GM18868 (cell line): ENCODE results near the gene TRIM14.
"Not testable (repeated sequence)": the region's sequence is repeated elsewhere in the genome, so short reads cannot be mapped to it uniquely, and the experiment has no call there.

Experiments used
- ATAC-seq: cut with Tn5 transposase; IDR thresholded peaks from one replicate; pipeline ENCODE4 v1.9.1; 2021; ENCODE audit warnings: mild to moderate bottlenecking, moderate library complexity; ENCODE audit not compliant: unreplicated experiment

Gene TRIM14

DNA sequence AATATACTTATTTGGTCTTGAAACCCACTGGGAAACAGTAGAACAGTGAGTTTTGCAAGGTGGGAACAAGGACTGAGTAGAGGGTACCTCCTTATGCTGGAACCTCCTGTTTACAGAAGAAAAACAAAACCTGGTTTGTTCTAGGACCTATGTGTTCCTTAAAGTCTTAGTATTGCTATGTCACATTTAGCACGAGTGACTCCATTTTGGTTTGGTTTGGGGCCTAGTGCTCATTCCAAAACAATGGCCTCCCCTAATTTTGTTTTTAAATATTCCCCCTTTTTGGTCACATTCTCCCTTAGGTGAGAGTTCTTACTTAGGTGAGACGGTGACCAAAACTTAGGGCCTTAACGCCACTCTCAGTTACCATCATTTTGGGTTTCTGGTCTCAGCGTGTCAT, 68.7 kb downstream of the TRIM14 start:
- ATAC-seq = no peak

GRCh38 chr9:98049288-98050072, 69.5 kb downstream of the TRIM14 start:
- no peak for ATAC-seq

DNA sequence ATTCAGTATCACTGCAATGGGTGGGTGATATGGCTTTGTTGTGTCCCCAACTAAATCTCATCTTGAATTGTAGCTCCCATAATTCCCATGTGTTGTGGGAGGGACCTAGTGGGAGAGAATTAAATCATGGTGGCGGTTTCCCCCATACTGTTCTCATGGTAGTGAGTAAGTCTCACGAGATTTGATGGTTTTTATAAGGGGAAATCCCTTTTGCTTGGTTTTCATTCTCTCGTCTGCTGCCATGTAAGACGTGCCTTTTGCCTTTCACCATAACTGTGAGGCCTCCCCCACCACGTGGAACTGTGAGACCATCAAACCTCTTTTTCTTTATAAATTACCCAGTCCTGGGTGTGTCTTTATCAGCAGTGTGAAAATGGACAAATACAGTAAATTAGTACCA, 72.0 kb downstream of the TRIM14 start:
- ATAC-seq = no peak

DNA sequence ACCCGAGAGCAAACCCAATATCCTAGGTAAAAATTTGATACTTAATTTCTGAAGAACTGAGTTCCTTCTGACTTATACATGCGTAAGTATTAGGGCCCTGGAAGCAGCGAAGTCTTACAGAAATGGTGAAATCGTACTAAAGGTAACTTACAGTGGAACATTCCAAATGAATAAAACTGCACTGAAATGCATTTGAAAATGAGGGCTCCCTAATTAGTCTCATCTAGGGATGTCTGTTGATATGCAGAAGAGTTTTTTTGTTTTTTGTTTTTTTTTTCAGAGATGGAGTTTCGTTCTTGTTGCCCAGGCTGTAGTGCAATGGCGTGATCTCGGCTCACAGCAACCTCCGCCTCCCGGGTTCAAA, 72.9 kb downstream of the TRIM14 start:
- no peak for ATAC-seq

DNA sequence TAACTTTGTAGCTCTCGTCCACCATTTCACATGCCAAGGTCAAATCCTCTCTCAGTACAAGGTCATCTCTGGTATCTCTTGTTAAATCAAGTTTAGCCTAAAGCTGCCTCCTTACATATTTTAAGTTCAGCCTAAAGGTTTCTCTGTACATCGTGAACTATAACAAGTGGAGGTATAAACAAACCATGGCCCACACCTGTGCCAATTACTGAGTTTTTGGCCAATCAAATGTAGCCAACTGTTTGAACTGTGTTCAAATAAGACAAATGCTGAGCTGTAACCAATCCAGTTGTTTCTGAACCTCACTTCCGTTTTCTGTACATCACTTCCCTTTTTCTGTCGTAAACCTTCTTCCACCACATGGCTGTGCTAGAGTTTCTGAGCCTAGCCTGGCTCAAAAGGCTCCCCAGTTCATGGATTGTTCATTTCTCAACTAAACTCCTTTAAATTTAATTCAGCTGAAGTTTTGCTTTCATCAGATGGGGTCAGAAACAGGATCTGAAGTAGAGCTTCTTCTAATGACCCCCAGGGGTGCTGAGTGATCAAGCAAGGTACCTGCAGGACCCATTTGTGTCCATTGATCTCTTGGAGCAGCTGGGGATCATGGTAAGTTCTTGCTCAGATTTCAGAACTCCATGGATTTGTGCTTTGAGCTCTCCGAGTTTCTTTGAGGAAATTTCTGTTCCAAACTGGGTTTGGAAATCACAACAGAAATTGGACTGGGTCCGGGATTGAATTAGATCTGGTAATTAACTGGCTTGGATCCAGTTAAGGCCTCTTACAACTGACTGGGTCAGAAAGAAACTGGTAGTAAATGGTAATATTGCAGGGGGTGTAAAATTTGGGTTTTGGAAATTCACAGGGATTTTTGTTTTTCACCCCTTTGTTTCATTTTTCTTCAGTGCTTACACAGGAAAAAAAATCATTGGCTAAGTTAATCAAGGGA, 73.5 kb downstream of the TRIM14 start:
- ATAC-seq = peak; percentile 90

DNA sequence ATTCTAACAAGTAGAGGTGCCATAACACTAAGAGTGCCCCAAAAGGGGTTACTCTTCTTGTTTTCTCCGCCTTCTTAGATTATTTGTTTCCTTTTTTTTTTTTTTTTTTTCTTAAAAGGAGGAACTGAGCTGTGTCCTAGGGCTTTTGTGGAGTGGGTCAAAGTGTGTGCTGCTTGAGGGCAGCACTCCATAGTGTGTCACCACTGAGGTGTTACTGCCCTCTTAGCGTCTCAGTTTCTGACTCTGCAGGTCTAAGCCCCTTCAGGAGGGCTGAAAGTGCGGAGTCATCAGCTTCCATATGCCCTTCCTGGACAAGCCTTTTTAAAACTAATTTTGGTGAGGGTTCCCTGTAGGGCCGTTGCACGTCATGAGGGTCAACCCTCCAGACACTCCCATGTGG, 75.1 kb downstream of the TRIM14 start:
- ATAC-seq = no peak

- ATAC-seq = no peak
Observed at GRCh38 chr9:98040212-98040611, 78.8 kb downstream of the TRIM14 start.

DNA sequence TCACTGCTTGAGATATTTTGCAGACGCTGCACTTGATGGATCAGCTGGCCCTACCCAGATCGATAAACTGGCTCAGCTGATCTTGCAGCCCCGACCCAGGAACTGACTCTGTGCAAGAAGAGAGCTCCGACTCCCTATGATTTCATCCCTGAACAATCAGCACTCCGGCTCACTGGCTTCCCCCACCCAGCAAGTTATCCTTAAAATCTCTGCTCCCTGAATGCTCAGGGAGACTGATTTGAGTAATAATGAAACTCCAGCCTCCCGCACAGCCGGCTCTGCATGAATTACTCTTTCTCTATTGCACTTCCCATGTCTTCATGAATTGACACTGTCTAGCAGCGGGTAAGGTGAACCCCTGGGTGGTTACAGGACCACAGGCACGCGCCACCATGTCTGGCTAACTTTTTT, 79.4 kb downstream of the TRIM14 start:
- ATAC-seq = peak; percentile 45

GRCh38 chr9:98038958-98039357, 80.1 kb downstream of the TRIM14 start:
- peak; percentile 31 for ATAC-seq

DNA sequence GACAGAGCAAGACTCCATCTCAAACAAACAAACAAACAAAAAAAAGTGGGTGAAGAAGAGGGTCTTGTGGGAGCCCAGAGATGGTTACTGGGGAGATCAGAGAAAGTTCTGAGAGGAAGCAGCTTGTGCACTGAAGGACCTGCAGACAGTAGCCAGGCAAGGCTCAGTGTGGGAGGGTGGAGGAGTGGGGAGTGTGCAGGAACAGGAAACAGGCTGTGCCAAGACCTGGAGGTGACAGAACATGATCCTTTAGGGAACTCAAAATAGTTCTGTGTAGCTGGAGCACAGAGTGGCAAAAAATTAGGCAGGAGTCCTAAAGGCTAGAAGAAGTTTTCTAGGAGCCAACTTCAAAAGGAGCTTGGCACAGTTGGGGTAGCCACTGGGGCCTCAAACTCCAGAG, 81.7 kb downstream of the TRIM14 start:
- no peak for ATAC-seq

- ATAC-seq = peak; percentile 55
Observed at GRCh38 chr9:98034593-98035546, 84.2 kb downstream of the TRIM14 start.

DNA sequence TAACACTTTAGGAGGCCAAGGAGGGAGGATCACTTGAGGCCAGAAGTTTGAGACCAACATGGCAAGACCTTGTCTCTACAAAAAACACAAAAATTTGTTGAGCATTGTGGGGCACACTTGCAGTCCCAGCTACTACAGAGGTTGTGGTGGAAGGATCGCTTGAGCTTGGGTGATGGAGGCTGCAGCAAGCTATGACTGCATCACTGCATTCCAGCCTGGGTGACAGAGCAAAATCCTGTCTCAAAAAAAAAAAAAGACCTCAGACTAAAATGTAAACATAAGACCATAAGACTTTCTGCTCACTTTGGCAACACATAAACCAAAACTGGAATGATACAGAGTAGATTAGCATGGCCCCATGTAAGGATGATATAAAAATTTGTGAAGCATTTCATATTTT, 87.1 kb downstream of the TRIM14 start:
- ATAC-seq = no peak

- ATAC-seq = no peak
Observed at GRCh38 chr9:98031169-98031568, 87.9 kb downstream of the TRIM14 start.

DNA sequence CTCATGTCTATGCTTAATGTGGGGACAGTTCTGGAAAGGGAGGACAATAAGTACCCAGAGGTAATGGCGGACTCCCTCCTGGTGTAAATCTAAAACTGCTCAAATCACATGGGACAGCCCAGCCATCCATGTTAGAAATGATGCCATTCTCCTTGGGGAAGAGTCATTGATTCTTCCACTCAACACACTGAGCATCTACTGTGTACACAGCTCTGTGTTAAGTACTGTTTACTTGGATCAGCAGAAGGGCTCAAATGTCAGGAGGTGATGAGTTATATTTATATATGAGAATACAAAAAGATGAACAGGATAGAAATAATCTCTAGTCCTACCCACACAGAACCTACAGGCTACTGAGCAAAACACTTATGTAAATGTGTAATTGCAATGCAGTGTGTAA, 94.3 kb downstream of the TRIM14 start:
- ATAC-seq = no peak

- no peak for ATAC-seq
Observed at GRCh38 chr9:98022447-98022846, 96.6 kb downstream of the TRIM14 start.

DNA sequence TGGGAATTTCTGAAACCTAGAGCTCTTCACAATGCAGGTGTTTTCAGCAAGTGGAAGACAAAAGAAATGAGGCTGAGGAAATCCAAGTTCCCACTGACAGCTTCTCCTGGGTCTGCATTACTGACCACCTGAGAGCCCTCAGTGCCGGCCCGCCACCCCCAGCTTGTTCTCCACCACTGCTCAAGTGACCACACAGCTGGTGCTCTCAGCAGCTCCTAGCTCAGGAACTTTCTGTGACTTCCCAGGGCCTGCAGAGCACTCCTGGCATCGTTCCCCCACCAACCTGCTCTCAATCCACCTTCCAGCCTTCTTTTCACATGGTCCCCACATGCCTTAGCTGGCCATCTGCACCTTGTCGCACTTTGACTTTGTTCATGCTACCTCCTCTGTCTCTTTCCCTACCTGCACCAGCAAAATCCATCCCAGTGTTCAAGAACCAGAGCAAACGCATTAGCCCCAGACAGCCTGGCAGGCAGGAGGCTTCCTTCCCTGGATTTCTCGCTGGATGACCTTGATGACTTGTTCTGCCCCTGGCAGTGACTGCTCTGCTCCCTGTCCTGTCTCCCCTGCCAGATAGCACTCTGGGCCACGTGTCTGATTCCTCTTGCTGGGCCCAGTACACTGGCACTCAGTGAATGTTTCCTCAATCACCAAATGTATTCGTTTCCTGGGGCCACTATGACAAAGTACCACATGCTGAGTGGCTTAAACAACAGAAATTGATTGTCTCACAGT, 97.5 kb downstream of the TRIM14 start:
- ATAC-seq = no peak

GRCh38 chr9:98020476-98021145, 98.4 kb downstream of the TRIM14 start:
- no peak for ATAC-seq

GRCh38 chr9:98019869-98020268, 99.2 kb downstream of the TRIM14 start:
- ATAC-seq = not testable (repeated sequence)
